ENCODE results near the gene AMIGO2. TPM values are rescaled to one million over a fixed set of nuclear protein-coding genes. Genes with fewer than 3 reads are reported as not detected.

The AMIGO2 gene
- total and polyA plus RNA-seq, 2 experiments from 2014 or later: 1.8 to 3.8 TPM

- Histone ChIP-seq H3K79me2 (replicated peaks; ENCODE audit: insufficient read depth) (no peaks in the 10 kb centered on the region), H3K27me3 (ENCODE audit: insufficient read depth) (no peaks in the 10 kb centered on the region), H3F3A (replicated peaks; ENCODE audit: low read depth) (no peaks in the 10 kb centered on the region), H3K27ac (ENCODE audit: low read depth) (no peak overlapping the region), H3K36me3 (ENCODE audit: insufficient read depth) (no peaks in the 10 kb centered on the region), H2AFZ (no peak overlapping the region), H3K4me1 (ENCODE audit: insufficient read depth) (no peaks in the 10 kb centered on the region), H4K20me1 (replicated peaks; ENCODE audit: insufficient read depth) (no peaks in the 10 kb centered on the region), H3K4me2 (no peak overlapping the region), H3K9me2 (ENCODE audit: insufficient read depth) (no peaks in the 10 kb centered on the region), H3K4me3 (no peak overlapping the region)
- no peak for ATAC-seq
- Mint-ChIP-seq H3K36me3 (ENCODE audit: low read depth) (no peaks in the 10 kb centered on the region), H3K27me3 (ENCODE audit: insufficient read depth, low read depth, poor library complexity) (peaks cover 4% of the 10 kb centered on the region), H3K9me3 (no peaks in the 10 kb centered on the region), H3K4me1 (no peaks in the 10 kb centered on the region), H3K27ac (no peak overlapping the region), H3K4me3 (no peak overlapping the region)
- TF ChIP-seq REST (IDR thresholded peaks at IDR 0.05; ENCODE audit: unreplicated experiment): no peak
- TF ChIP-seq NANOG (IDR thresholded peaks at IDR 0.05; ENCODE audit: borderline replicate concordance): no peak
- TF ChIP-seq POLR2AphosphoS5 (IDR thresholded peaks at IDR 0.05; ENCODE audit: low read depth): no peak
- no peak for TF ChIP-seq EZH2phosphoT487 (IDR thresholded peaks at IDR 0.05; ENCODE audit: unreplicated experiment)
- no peak for TF ChIP-seq ZNF114 (CRISPR knock-in tag; IDR thresholded peaks at IDR 0.05)
- no peak for DNase-seq (ENCODE audit: low spot score)
Observed at GRCh38 chr12:47111854-47112253, 32.1 kb upstream of the AMIGO2 start.

- no peaks in the 10 kb centered on the region for H3K4me1 ChIP-seq (ENCODE audit: insufficient read depth)
- no peak overlapping the region for H3K4me3 ChIP-seq
- no peaks in the 10 kb centered on the region for H3K79me2 ChIP-seq (replicated peaks; ENCODE audit: insufficient read depth)
- Mint-ChIP-seq H3K36me3 (ENCODE audit: low read depth) (no peaks in the 10 kb centered on the region), H3K4me1 (no peaks in the 10 kb centered on the region), H3K4me3 (no peak overlapping the region), H3K9me3 (no peaks in the 10 kb centered on the region), H3K27me3 (ENCODE audit: insufficient read depth, low read depth, poor library complexity) (peaks cover 4% of the 10 kb centered on the region), H3K27ac (no peak overlapping the region)
- no peak overlapping the region for H3K4me2 ChIP-seq
- H2AFZ ChIP-seq: no peak overlapping the region
- DNase-seq (ENCODE audit: low spot score) (no peak), ATAC-seq (no peak)
- no peaks in the 10 kb centered on the region for H3K27me3 ChIP-seq (ENCODE audit: insufficient read depth)
- no peak overlapping the region for H3K27ac ChIP-seq (ENCODE audit: low read depth)
- H4K20me1 ChIP-seq (replicated peaks; ENCODE audit: insufficient read depth): no peaks in the 10 kb centered on the region
- no peaks in the 10 kb centered on the region for H3K36me3 ChIP-seq (ENCODE audit: insufficient read depth)
- H3K9me2 ChIP-seq (ENCODE audit: insufficient read depth): no peaks in the 10 kb centered on the region
- no peaks in the 10 kb centered on the region for H3F3A ChIP-seq (replicated peaks; ENCODE audit: low read depth)
- TF ChIP-seq EZH2phosphoT487 (IDR thresholded peaks at IDR 0.05; ENCODE audit: unreplicated experiment) (no peak), POLR2AphosphoS5 (IDR thresholded peaks at IDR 0.05; ENCODE audit: low read depth) (no peak), REST (IDR thresholded peaks at IDR 0.05; ENCODE audit: unreplicated experiment) (no peak), CREB1 (CRISPR knock-in tag; IDR thresholded peaks at IDR 0.05; ENCODE audit: low read depth) (no peak), ZNF114 (CRISPR knock-in tag; IDR thresholded peaks at IDR 0.05) (no peak), NANOG (IDR thresholded peaks at IDR 0.05; ENCODE audit: borderline replicate concordance) (no peak), CTCF (conservative IDR thresholded peaks at IDR 0.05; ENCODE audit: low read depth in 2 of 2) (no peak)
Observed at GRCh38 chr12:47111392-47111778, 31.6 kb upstream of the AMIGO2 start.
